HepG2 (cell line): Measurements from ENCODE around the gene OGFR. TPM values are rescaled to one million over a fixed set of nuclear protein-coding genes. Genes with fewer than 3 reads are reported as not detected.

Experiments used
- AGO2 ChIP-seq: fragments of 200-400 bp; formaldehyde crosslinking; optimal IDR thresholded peaks from 2 replicates; pipeline ENCODE3; 2017; ENCODE audit warnings: mild to moderate bottlenecking, low read depth, low read length, moderate library complexity
- ETV6 ChIP-seq: sonication (generic); formaldehyde crosslinking; conservative IDR thresholded peaks from 2 replicates; pipeline ENCODE4 v1.4.0; 2020; ENCODE audit warnings: missing genetic modification reagents
- HHEX ChIP-seq: IDR thresholded peaks from 2 replicates; pipeline ENCODE4 v1.6.1; 2016; ENCODE audit warnings: control low read depth
- IKZF1 ChIP-seq: fragments of 450-650 bp; IDR thresholded peaks from 2 replicates; pipeline ENCODE4 v1.7.1; 2016
- KDM2A ChIP-seq: sonication (generic); formaldehyde crosslinking; IDR thresholded peaks from 2 replicates; pipeline ENCODE4 v1.4.0; 2020; ENCODE audit warnings: low read depth, missing genetic modification reagents, borderline replicate concordance
- KLF9 ChIP-seq: IDR thresholded peaks from 2 replicates; pipeline ENCODE4 v1.6.1; 2016; ENCODE audit warnings: low read depth
- MED1 ChIP-seq: sonication (generic); formaldehyde crosslinking; IDR thresholded peaks from 2 replicates; pipeline ENCODE4 v1.4.0; 2020; ENCODE audit warnings: missing genetic modification reagents
- NR2F1 ChIP-seq, 2 experiments: fragments of 450-650 bp in 1 of 2; formaldehyde crosslinking in 1 of 2; IDR thresholded peaks; 2 replicates each; pipeline versions ENCODE4 v1.5.0 to v1.6.1; 2016 to 2020; ENCODE audit warnings: mild to moderate bottlenecking in 1 of 2, missing compliant biosample characterization in 1 of 2, missing genetic modification reagents in 1 of 2, moderate library complexity in 1 of 2
- SYNCRIP ChIP-seq: fragments of 200-400 bp; formaldehyde crosslinking; IDR thresholded peaks from 2 replicates; pipeline ENCODE4 v1.6.1; 2018; ENCODE audit warnings: mild to moderate bottlenecking, low read depth, low read length; ENCODE audit not compliant: insufficient read depth
- TSC22D2 ChIP-seq: sonication (generic); formaldehyde crosslinking; IDR thresholded peaks from 2 replicates; pipeline ENCODE4 v1.5.1; 2020; ENCODE audit warnings: missing genetic modification reagents, mild to moderate bottlenecking, borderline replicate concordance
- ZEB1 ChIP-seq: IDR thresholded peaks from 2 replicates; pipeline ENCODE4 v1.6.1; 2012; ENCODE audit warnings: mild to moderate bottlenecking, low read depth, inconsistent platforms; ENCODE audit not compliant: insufficient replicate concordance
- ZNF670 ChIP-seq: sonication (generic); formaldehyde crosslinking; IDR thresholded peaks from 2 replicates; pipeline ENCODE4 v1.8.0; 2022; ENCODE audit warnings: mild to moderate bottlenecking, missing genetic modification reagents, borderline replicate concordance
- ZNF720 ChIP-seq: sonication (generic); formaldehyde crosslinking; IDR thresholded peaks from 2 replicates; pipeline ENCODE4 v1.4.0; 2020; ENCODE audit warnings: missing genetic modification reagents
- ZNF788 ChIP-seq: sonication (generic); formaldehyde crosslinking; IDR thresholded peaks from 2 replicates; pipeline ENCODE4 v1.5.0; 2020; ENCODE audit warnings: mild to moderate bottlenecking, missing genetic modification reagents, borderline replicate concordance
- ZSCAN21 ChIP-seq: sonication (generic); formaldehyde crosslinking; IDR thresholded peaks from 2 replicates; pipeline ENCODE4 v1.8.0; 2022; ENCODE audit warnings: mild to moderate bottlenecking, missing genetic modification reagents, moderate library complexity, borderline replicate concordance
- polyA plus RNA-seq, 8 experiments: library from polyadenylated mRNA; depleted of rRNA in 3 of 8; stranded (reverse) in 7 of 8; unstranded in 1 of 8; fragments of >200 nt; fragmentation: Illumina TruSeq in 4 of 8; extraction: Trizol in 4 of 8; gene quantifications; 2 replicates each; pipeline versions ENCODE4 v1.2.1 to v1.2.3, GENCODE V29; 2011 to 2016; ENCODE audit warnings: low read depth in 4 of 8, missing spikeins in 1 of 8, mixed read lengths in 1 of 8; ENCODE audit not compliant: insufficient read depth in 1 of 8
- total RNA-seq, 5 experiments: library from RNA; depleted of rRNA; stranded (reverse); fragments of >200 nt; fragmentation: Illumina TruSeq; extraction: Trizol; gene quantifications; 2 replicates each; pipeline ENCODE4 v1.2.3, GENCODE V29; 2016; ENCODE audit warnings: low read depth in 1 of 5
- TF ChIP-seq, protein P1 (sequence below): sonication (generic); formaldehyde crosslinking; conservative IDR thresholded peaks from 2 replicates; pipeline ENCODE4 v1.8.0; 2022; ENCODE audit warnings: mild to moderate bottlenecking, moderate library complexity, missing genetic modification reagents
- TF ChIP-seq, protein P2 (sequence below): sonication (generic); formaldehyde crosslinking; conservative IDR thresholded peaks from 2 replicates; pipeline ENCODE4 v1.4.0; 2020; ENCODE audit warnings: missing genetic modification reagents
- TF ChIP-seq, protein P3 (sequence below): sonication (generic); formaldehyde crosslinking; IDR thresholded peaks from 2 replicates; pipeline ENCODE4 v1.4.0; 2020; ENCODE audit warnings: missing genetic modification reagents
- TF ChIP-seq, protein P4 (sequence below): sonication (generic); formaldehyde crosslinking; IDR thresholded peaks from 2 replicates; pipeline ENCODE4 v1.8.0; 2022; ENCODE audit warnings: low read depth, missing genetic modification reagents

The OGFR gene
- total and polyA plus RNA-seq, 2 of the 13 experiments (the other 11 are each of a cell fraction or from before 2014, with no cell fraction given) = 47.7 to 81.8 TPM

DNA sequence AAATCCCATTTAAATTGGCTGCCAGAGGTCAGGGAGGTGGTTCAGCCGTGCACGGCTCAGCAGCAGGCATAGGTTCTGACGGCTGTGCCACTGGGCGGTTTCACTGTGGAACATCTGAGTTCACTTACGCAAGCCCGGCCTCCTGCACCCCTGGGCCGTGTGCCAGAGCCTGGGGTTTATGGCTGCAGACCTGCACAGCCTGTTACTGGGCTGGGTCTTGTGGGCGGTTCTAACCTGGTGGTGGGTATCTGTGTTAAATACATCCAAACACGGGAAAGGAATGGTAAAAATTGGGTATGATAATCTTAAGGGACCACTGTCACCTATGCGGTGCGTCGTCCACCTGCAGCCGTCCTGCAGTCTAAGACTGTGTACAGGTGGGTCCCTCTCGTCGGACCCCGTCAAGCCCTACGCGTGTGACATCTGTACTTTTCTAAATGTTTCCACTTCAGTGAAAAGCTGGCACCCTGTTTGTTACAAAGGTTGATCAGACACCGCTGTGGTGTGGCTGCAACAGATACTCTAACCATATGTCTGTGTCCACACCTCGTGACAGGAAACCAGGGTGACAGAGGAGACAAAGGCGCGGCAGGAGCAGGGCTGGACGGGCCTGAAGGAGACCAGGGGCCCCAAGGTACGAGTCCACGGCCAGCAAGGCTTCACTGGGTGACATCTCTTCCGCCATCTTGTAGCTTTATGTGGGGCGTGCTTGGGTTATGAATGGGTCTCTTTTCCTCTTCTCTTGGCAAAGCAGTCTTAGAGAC, 33.7 kb downstream of the OGFR start (continued):
- TF ChIP-seq, protein P1, sequence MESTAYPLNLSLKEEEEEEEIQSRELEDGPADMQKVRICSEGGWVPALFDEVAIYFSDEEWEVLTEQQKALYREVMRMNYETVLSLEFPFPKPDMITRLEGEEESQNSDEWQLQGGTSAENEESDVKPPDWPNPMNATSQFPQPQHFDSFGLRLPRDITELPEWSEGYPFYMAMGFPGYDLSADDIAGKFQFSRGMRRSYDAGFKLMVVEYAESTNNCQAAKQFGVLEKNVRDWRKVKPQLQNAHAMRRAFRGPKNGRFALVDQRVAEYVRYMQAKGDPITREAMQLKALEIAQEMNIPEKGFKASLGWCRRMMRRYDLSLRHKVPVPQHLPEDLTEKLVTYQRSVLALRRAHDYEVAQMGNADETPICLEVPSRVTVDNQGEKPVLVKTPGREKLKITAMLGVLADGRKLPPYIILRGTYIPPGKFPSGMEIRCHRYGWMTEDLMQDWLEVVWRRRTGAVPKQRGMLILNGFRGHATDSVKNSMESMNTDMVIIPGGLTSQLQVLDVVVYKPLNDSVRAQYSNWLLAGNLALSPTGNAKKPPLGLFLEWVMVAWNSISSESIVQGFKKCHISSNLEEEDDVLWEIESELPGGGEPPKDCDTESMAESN (CRISPR knock-in tag) = no peak
- TF ChIP-seq NR2F1 (CRISPR knock-in tag; IDR thresholded peaks at IDR 0.05) (0 out of 4 replicates have a peak, but pooled peaks of 1 of the 2 experiments have one; percentile 20), KLF9 (CRISPR knock-in tag) (no peak), HHEX (CRISPR knock-in tag) (no peak), KDM2A (CRISPR knock-in tag) (peak; percentile 44; the same call in 1 of the 2 replicates), ZNF788 (CRISPR knock-in tag) (no peak), ZEB1 (no peak), IKZF1 (no peak), ZNF720 (CRISPR knock-in tag) (no peak), MED1 (CRISPR knock-in tag) (no peak), TSC22D2 (no peak), AGO2 (peak; percentile 48), ZNF670 (no peak), ETV6 (CRISPR knock-in tag) (no peak), SYNCRIP (no peak), ZSCAN21 (CRISPR knock-in tag) (no peak)
- TF ChIP-seq, protein P2, sequence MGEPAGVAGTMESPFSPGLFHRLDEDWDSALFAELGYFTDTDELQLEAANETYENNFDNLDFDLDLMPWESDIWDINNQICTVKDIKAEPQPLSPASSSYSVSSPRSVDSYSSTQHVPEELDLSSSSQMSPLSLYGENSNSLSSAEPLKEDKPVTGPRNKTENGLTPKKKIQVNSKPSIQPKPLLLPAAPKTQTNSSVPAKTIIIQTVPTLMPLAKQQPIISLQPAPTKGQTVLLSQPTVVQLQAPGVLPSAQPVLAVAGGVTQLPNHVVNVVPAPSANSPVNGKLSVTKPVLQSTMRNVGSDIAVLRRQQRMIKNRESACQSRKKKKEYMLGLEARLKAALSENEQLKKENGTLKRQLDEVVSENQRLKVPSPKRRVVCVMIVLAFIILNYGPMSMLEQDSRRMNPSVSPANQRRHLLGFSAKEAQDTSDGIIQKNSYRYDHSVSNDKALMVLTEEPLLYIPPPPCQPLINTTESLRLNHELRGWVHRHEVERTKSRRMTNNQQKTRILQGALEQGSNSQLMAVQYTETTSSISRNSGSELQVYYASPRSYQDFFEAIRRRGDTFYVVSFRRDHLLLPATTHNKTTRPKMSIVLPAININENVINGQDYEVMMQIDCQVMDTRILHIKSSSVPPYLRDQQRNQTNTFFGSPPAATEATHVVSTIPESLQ (CRISPR knock-in tag) = no peak
- TF ChIP-seq, protein P3, sequence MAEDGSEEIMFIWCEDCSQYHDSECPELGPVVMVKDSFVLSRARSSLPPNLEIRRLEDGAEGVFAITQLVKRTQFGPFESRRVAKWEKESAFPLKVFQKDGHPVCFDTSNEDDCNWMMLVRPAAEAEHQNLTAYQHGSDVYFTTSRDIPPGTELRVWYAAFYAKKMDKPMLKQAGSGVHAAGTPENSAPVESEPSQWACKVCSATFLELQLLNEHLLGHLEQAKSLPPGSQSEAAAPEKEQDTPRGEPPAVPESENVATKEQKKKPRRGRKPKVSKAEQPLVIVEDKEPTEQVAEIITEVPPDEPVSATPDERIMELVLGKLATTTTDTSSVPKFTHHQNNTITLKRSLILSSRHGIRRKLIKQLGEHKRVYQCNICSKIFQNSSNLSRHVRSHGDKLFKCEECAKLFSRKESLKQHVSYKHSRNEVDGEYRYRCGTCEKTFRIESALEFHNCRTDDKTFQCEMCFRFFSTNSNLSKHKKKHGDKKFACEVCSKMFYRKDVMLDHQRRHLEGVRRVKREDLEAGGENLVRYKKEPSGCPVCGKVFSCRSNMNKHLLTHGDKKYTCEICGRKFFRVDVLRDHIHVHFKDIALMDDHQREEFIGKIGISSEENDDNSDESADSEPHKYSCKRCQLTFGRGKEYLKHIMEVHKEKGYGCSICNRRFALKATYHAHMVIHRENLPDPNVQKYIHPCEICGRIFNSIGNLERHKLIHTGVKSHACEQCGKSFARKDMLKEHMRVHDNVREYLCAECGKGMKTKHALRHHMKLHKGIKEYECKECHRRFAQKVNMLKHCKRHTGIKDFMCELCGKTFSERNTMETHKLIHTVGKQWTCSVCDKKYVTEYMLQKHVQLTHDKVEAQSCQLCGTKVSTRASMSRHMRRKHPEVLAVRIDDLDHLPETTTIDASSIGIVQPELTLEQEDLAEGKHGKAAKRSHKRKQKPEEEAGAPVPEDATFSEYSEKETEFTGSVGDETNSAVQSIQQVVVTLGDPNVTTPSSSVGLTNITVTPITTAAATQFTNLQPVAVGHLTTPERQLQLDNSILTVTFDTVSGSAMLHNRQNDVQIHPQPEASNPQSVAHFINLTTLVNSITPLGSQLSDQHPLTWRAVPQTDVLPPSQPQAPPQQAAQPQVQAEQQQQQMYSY (CRISPR knock-in tag) = no peak
- TF ChIP-seq, protein P4, sequence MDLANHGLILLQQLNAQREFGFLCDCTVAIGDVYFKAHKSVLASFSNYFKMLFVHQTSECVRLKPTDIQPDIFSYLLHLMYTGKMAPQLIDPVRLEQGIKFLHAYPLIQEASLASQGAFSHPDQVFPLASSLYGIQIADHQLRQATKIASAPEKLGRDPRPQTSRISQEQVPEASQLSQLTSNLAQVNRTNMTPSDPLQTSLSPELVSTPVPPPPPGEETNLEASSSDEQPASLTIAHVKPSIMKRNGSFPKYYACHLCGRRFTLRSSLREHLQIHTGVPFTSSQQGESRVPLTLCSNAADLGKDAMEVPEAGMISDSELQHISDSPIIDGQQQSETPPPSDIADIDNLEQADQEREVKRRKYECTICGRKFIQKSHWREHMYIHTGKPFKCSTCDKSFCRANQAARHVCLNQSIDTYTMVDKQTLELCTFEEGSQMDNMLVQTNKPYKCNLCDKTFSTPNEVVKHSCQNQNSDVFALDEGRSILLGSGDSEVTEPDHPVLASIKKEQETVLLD (CRISPR knock-in tag) = no peak
